ENCODE results near the gene PCDH9.

DNA sequence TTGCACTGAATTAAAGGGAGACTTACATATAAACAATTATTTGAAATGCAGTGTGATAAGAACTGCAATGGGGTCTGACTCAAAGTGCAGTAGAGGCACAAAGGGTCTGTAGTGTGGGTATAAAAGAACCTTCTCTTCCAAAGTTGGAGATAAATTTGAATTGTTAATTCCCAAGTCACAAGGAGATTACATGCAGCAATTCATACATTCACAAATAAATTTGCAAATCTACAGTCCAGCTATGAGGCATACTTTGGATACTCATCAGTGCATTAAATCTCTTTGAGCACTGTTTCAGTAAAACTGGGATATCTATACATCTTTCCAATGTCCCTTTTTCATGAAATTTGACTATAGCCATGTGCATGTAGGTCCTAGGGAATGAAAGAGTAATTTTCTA is 799.4 kb downstream of the PCDH9 start:
- TF ChIP-seq, protein P1, sequence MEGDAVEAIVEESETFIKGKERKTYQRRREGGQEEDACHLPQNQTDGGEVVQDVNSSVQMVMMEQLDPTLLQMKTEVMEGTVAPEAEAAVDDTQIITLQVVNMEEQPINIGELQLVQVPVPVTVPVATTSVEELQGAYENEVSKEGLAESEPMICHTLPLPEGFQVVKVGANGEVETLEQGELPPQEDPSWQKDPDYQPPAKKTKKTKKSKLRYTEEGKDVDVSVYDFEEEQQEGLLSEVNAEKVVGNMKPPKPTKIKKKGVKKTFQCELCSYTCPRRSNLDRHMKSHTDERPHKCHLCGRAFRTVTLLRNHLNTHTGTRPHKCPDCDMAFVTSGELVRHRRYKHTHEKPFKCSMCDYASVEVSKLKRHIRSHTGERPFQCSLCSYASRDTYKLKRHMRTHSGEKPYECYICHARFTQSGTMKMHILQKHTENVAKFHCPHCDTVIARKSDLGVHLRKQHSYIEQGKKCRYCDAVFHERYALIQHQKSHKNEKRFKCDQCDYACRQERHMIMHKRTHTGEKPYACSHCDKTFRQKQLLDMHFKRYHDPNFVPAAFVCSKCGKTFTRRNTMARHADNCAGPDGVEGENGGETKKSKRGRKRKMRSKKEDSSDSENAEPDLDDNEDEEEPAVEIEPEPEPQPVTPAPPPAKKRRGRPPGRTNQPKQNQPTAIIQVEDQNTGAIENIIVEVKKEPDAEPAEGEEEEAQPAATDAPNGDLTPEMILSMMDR (IDR thresholded peaks at IDR 0.05; ENCODE audit: insufficient read depth, low read depth, low read length), result no peak
- no peak for TF ChIP-seq EZH2 (IDR thresholded peaks at IDR 0.05; ENCODE audit: insufficient read depth, low read length)

Measured in astrocyte (in vitro differentiated cells and primary cell).